Measurements from ENCODE around the gene RAB21. TPM values are rescaled to one million over a fixed set of nuclear protein-coding genes. Genes with fewer than 3 reads are reported as not detected.

Gene RAB21
- total RNA-seq, 1 donor from 2014 or later: 66.1 TPM

GRCh38 chr12:71752891-71753290 lies 1.8 kb upstream of the RAB21 start:
- Mint-ChIP-seq H3K36me3 (ENCODE audit: unreplicated experiment) (no peaks in the 10 kb centered on the region), H3K27me3 (ENCODE audit: unreplicated experiment) (peaks cover 5% of the 10 kb centered on the region), H3K27ac (ENCODE audit: unreplicated experiment) (no peak overlapping the region), H3K4me3 (ENCODE audit: unreplicated experiment) (no peak overlapping the region), H3K4me1 (ENCODE audit: low read depth, unreplicated experiment) (peaks cover 13% of the 10 kb centered on the region), H3K9me3 (ENCODE audit: unreplicated experiment) (peaks cover 3% of the 10 kb centered on the region)
- DNase-seq: no peak
- TF ChIP-seq, protein P1, sequence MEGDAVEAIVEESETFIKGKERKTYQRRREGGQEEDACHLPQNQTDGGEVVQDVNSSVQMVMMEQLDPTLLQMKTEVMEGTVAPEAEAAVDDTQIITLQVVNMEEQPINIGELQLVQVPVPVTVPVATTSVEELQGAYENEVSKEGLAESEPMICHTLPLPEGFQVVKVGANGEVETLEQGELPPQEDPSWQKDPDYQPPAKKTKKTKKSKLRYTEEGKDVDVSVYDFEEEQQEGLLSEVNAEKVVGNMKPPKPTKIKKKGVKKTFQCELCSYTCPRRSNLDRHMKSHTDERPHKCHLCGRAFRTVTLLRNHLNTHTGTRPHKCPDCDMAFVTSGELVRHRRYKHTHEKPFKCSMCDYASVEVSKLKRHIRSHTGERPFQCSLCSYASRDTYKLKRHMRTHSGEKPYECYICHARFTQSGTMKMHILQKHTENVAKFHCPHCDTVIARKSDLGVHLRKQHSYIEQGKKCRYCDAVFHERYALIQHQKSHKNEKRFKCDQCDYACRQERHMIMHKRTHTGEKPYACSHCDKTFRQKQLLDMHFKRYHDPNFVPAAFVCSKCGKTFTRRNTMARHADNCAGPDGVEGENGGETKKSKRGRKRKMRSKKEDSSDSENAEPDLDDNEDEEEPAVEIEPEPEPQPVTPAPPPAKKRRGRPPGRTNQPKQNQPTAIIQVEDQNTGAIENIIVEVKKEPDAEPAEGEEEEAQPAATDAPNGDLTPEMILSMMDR (IDR thresholded peaks at IDR 0.05; ENCODE audit: partially characterized antibody, unreplicated experiment): no peak

- H3K27me3 Mint-ChIP-seq (ENCODE audit: unreplicated experiment): peaks cover 5% of the 10 kb centered on the region
- H3K27ac Mint-ChIP-seq (ENCODE audit: unreplicated experiment): peak overlapping the region; percentile 59
- peaks cover 9% of the 10 kb centered on the region for H3K36me3 Mint-ChIP-seq (ENCODE audit: unreplicated experiment)
- TF ChIP-seq, protein P1 (IDR thresholded peaks at IDR 0.05; ENCODE audit: partially characterized antibody, unreplicated experiment): no peak
- no peak for DNase-seq
- peaks cover 13% of the 10 kb centered on the region for H3K4me1 Mint-ChIP-seq (ENCODE audit: low read depth, unreplicated experiment)
- H3K4me3 Mint-ChIP-seq (ENCODE audit: unreplicated experiment): peak overlapping the region; percentile 93
- H3K9me3 Mint-ChIP-seq (ENCODE audit: unreplicated experiment): peaks cover 3% of the 10 kb centered on the region
These were observed 656 bp downstream of the RAB21 start for GRCh38 chr12:71755146-71755892.

DNA sequence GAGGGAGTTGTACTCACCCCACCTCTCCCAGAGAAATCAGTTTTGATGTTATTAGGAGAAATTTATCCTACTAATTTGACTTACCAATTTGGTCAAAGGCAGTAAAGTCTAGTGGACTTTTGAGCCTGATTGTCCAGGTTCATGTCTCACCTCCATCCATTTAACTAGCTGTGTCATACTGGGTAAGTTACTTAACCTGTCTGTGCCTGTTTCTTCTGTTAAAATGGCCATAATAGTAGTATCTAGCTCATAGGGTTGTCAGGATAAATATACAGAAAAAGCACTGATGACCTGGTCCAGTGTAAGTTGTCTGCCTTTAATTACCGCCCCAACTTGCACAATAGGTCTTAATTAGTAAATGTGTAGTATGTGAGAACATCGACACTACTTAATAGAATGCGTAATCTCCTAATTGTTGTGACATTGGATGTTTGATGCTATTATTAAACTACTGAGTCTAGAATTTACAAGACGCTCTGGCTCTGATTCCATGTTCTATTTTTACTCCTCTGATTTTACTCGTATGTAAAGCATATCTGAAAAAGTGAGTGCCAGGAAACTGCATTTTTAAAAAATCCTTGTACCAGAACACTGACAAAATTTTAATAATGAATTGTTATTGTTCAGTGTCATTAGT lies 1.5 kb downstream of the RAB21 start:
- peaks cover 3% of the 10 kb centered on the region for H3K9me3 Mint-ChIP-seq (ENCODE audit: unreplicated experiment)
- no peak overlapping the region for H3K27ac Mint-ChIP-seq (ENCODE audit: unreplicated experiment)
- H3K36me3 Mint-ChIP-seq (ENCODE audit: unreplicated experiment): peaks cover 9% of the 10 kb centered on the region
- peaks cover 13% of the 10 kb centered on the region for H3K4me1 Mint-ChIP-seq (ENCODE audit: low read depth, unreplicated experiment)
- peaks cover 5% of the 10 kb centered on the region for H3K27me3 Mint-ChIP-seq (ENCODE audit: unreplicated experiment)
- peak overlapping the region; percentile 93 for H3K4me3 Mint-ChIP-seq (ENCODE audit: unreplicated experiment)
- TF ChIP-seq, protein P1 (IDR thresholded peaks at IDR 0.05; ENCODE audit: partially characterized antibody, unreplicated experiment): no peak
- no peak for DNase-seq

DNA sequence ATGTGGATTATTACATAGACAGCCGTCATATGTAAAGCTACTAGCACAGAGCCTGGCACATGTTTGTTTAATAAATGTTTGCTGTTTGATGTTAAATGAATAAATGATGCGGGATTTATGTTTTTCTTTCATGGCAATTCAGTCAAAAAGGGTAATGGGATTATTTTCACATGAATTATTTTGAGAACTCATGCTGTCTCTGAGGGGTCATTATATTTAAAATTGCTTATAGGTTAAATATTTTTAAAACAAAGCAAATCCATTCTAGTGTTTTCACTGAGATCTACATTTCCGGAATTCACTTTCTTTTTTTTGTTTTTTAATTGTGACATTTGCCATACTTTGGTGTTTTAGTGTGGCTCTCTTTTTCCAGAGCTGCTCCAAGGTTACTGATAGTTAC lies 5.3 kb downstream of the RAB21 start:
- H3K27me3 Mint-ChIP-seq (ENCODE audit: unreplicated experiment): no peaks in the 10 kb centered on the region
- no peak overlapping the region for H3K4me3 Mint-ChIP-seq (ENCODE audit: unreplicated experiment)

More for the DNA sequence above, 5.3 kb downstream of the RAB21 start:
- H3K9me3 Mint-ChIP-seq (ENCODE audit: unreplicated experiment): peaks cover 3% of the 10 kb centered on the region
- no peak for DNase-seq
- peaks cover 9% of the 10 kb centered on the region for H3K36me3 Mint-ChIP-seq (ENCODE audit: unreplicated experiment)
- no peak overlapping the region for H3K27ac Mint-ChIP-seq (ENCODE audit: unreplicated experiment)
- peaks cover 8% of the 10 kb centered on the region for H3K4me1 Mint-ChIP-seq (ENCODE audit: low read depth, unreplicated experiment)
- TF ChIP-seq, protein P1 (IDR thresholded peaks at IDR 0.05; ENCODE audit: partially characterized antibody, unreplicated experiment): no peak

Data from glutamatergic neuron (in vitro differentiated cells).